Measurements from ENCODE around the gene GALNT18.

DNA sequence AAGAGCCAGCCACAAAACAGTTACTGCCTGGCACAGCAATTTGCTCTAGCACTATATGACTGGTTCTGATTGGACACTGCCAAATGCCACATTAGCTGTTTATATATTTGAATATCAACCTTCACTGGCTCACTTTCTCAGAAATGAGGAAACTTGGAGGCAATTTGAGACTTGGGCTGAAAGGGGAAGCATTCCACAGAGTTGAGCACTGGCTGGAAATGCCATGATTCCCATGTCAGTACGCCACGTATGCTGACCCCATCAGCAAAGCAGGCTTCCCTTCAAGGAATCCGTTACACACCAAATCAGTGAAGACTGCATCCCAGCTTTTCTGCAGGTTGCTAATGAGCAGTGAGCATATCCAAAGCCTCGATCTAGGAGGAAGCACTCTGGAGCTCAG, 34.7 kb downstream of the GALNT18 start:
- TF ChIP-seq EZH2phosphoT487 (IDR thresholded peaks at IDR 0.05; ENCODE audit: borderline replicate concordance, low read depth, low read length) = no peak
- TF ChIP-seq, protein P1, sequence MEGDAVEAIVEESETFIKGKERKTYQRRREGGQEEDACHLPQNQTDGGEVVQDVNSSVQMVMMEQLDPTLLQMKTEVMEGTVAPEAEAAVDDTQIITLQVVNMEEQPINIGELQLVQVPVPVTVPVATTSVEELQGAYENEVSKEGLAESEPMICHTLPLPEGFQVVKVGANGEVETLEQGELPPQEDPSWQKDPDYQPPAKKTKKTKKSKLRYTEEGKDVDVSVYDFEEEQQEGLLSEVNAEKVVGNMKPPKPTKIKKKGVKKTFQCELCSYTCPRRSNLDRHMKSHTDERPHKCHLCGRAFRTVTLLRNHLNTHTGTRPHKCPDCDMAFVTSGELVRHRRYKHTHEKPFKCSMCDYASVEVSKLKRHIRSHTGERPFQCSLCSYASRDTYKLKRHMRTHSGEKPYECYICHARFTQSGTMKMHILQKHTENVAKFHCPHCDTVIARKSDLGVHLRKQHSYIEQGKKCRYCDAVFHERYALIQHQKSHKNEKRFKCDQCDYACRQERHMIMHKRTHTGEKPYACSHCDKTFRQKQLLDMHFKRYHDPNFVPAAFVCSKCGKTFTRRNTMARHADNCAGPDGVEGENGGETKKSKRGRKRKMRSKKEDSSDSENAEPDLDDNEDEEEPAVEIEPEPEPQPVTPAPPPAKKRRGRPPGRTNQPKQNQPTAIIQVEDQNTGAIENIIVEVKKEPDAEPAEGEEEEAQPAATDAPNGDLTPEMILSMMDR (conservative IDR thresholded peaks at IDR 0.05; ENCODE audit: low read length) = no peak

Measured in OCI-LY7 (cell line).